Daoy (cell line): ENCODE data around the gene UQCR10. TPM values are rescaled to one million over a fixed set of nuclear protein-coding genes. Genes with fewer than 3 reads are reported as not detected.

Source experiments
- DNase-seq: peaks from one replicate; pipeline ENCODE4 v3.0.0-alpha.2; 2015; ENCODE audit warnings: low read depth
- total RNA-seq: library from RNA; depleted of rRNA; stranded (reverse); fragments of >200 nt; shearing (Covaris generic); gene quantifications from 2 replicates; pipeline ENCODE4 v1.2.3, GENCODE V29; 2014; rRNA removed

UQCR10 gene
- total RNA-seq, 1 experiment from 2014 or later, result 45.4 TPM

DNA sequence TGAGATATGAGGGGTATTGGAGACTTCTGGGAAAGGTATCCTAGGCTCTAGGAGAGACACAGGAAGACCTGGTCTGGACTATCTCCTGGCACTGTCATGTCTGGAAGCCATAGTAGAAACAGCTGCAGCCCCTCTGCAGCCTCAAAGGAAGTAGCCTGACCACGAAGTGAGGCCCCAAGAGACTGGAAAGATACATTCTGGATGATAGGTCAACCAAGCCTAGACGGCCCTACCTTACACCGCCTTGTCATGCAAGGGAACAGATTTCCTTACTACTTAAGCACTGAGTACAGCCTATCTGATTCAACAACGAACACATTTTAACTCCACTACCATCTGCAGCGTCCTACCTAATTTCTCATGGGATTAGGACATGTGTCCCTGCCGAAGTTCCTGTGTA, 31.1 kb downstream of the UQCR10 start:
- DNase-seq, result no peak

DNA sequence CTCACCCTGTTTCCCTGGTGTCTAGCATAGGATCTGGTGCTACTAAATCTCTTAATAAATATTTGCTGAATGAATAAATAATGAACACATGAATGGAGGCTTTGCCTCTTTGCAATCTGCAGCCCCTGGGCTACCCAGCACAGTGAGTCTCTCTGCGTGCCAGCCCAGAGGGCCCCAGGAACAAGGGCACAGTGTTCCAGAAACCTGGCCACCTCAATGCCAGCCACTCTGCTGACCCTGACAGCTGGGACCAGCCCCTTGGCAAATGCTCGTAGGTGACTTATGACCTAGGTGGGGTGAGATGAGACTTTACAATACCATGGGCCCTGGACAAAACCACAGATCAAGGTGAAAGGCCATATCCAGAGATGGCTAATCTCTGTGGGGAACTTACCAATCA, 31.6 kb downstream of the UQCR10 start:
- DNase-seq, result no peak

DNA sequence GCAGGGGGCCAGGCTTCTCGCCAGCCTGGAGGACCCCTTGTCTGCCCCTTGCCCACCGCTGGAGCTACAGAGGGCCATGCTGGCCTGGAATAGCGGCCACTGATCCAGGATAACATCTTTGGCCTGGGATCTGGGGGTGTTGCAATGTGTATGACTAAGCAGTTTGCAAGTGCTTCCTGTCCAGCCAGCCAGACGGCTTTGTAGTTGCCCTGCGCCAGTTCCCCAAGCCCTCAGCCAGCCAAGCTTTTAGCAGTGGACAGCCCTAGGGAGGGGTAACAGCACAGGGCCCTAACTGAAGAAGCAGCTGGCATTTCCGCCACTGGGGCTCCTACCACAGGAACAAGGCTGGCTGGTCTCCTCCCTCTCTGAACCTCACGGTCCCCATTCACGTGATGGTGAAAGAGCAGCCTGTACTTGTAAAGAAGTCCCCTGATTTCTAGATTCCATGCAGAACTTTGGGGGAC, 32.1 kb downstream of the UQCR10 start:
- DNase-seq, result peak; percentile 89

DNA sequence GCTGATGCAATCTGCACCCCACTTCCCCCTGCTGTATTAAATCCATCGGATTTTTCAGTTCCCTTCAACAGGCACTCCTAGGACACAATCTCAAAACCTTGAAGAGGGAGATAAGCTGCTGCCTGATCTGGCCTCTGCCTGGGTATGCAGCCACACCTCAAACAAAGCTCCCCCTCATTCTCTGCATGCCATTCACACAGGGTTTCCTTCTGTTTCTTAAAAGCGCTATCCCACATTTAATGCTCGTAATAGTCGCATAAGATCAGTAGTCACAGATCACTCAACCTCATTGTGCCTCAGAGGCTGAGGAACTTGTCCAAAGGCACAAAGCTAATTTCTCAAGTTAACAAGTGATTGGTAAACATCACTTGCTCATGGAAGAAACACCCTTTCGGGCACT, 34.0 kb downstream of the UQCR10 start:
- DNase-seq, result no peak

DNA sequence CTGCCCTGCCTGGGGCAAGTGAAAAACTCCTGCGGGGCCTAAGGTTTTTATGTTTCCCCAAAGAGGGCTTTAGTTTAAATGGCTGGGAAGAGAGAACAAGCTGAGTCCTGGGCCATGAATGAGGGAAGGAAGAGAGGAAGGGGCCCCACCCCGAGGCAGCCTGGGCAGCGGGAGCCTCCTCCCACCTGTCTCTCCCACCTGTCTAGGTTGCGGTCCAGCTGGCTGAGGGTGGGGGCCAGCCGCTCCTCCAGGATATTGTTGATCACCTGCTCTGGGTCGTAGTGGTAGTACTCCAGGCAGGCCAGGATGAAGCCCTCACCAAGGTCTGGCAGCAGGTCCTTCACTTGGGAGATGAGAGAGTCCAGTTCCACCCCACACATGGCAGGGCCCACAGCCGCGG, 34.6 kb downstream of the UQCR10 start:
- DNase-seq, result no peak

DNA sequence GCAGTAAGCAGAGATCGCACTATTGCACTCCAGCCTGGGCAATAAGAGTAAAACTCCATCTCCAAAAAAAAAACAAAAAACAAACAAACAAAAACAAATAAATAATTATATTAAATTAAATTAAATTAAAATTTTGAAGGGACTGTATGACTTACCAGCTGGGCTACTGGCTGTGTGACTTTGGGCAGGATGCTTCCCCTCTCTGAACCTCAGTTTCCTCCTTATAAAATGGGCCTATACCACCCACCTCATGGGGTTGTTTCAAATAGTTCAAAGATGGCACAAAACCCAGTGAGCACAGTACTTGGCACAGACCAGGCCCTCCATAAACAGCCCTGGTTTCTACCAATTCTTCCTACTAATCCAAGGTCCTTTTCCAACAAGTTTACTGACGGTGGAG, 36.0 kb downstream of the UQCR10 start:
- DNase-seq, result no peak

DNA sequence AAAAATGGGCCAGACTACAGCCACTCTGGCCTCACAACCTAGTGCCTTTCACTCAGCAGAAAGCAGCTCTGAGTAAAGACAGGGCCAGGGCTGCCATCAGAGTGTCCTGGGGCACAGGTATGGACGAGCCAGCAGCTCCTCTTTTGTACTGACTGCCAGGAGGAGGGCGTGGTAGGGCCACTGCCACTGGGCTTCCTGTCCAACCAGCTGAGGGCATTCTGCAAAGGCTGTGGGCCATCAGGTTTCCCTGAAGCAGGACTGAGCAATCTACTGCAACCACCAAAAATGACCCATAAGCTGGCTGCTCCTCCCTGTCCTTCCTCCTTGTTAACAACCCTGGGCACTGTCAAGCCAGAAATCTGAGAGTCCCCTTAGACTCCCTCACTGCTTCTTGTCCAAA, 37.8 kb downstream of the UQCR10 start:
- DNase-seq, result no peak

DNA sequence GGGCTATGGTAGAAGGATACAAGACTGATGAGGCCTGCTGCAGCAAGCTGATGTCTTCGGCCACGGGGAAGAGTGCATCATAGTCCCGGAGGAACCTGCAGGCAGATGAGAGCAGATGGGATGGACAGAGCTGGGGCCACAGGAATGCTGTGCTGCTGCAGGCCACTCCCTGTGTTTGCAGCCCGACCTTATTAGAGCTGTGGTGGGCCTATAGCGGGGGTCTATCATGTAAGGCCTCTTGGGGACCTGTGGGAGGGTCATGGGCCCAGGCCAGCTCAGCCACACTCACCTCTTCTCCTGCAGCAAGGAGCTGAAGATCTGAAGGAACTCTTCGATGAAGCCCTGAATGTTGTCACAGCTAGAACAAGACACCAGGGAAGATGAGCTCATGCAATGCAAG, 39.0 kb downstream of the UQCR10 start:
- DNase-seq, result no peak

DNA sequence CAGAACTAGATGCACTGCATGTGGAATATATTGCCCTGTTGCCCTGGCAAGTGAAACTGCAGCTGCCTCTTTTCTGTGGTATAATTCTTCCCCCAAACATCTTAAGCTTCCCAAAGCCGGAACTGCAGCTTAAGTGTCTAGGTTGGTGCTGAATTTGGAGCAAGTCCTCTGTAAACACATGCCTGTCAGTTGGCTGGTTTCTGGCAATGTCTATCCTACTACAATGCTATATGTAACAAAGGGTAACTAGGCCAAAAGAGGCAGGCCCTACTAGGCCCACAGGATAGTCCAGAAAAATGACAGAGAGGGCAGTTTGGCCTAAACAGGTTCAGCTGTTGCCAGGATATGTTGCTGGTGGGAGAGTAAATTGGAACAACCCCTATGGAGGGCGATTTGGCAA, 43.0 kb downstream of the UQCR10 start:
- DNase-seq, result no peak

DNA sequence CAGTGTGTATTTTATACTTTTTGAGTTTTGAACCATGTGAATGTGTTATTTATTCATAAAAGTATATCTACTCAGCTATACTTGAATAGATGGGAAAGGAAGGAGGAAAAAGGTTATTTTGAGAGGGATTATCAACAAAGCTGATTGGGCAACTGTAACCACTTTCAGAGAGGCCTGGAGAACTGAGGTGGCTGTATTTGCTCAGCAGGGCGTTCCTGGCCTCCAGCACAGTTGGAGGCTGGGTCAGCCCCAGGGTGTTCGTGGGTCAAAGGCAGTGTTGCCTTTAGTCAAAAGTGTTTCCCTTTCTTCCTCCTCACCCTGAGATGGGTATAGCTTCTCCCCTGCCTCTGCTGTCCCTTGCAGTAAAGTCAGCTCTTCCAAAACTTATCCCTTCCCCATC, 44.2 kb downstream of the UQCR10 start:
- DNase-seq, result no peak

DNA sequence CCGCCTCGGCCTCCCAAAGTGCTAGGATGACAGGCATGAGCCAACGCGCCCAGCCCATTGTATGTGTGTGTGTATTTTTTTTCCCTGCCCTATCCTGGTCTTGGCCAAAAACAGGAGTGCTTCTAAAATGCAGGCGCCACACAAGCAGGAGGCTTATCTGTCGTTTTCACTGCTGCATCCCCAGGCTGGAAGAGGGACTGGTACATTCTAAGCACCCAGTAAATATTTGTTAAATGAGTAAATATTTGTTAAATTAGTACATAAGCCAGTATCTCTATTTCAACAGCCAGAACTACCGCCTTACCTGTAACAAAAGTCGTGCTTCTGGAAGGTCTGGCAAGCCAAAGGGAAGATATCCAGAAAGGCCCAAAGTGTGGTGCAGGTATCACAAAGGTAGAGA, 46.0 kb downstream of the UQCR10 start:
- no peak for DNase-seq

DNA sequence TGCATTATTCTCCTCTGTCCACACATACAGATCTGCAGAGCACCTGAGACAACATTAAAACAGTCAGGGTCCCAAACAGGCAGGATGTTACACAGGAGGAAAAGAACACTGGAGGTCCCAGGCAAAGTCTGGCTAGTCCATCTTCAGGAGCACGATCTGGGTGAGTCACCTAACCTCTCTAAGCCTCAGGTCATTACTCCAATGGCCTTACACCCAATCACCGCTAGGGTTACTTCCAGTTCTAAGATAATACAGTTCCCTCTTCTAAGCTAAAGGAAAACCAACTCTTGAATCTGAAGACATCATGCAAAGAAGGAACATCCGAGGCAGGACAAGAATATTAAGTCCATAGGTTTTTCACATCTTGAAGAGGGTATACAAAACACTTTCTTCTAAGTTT, 46.4 kb downstream of the UQCR10 start:
- DNase-seq, result peak; percentile 35

DNA sequence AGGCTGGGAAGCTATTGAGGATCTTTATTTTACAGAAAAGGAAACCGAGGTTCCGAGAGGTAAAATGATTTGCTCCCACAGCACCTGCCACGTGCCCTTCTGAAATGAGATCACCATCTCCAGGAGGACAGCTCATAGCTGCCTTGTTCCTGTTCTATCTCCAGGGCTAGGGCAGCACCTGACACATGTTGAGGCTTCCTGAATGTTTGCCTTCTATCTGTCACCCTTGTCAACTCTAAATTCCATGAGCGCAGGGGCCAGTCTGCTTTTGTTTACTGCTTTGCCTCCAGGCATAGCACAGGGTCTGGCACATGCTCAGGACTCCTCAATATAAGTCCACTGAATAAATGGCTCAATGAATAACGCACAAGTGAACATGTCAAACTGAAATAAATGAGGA, 46.8 kb downstream of the UQCR10 start:
- no peak for DNase-seq

DNA sequence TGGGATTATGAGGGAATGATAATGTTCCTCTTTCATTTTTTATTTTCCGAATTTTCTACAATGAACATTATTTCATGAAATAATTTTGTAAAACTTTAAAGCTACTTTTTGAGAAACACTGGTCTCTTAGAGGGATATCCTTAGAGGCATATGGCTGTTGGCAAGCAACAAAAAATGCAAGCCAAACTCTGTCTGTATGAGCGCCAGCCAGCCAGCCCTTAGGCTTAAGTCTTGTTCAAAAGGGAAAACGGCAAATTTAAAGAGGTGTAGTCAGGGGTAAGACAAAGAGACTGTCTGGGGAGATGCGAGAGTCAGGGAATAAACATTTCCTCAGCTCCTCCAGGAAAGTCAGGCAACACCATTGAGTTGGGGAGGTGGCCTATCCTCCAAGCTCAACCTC, 48.4 kb downstream of the UQCR10 start:
- DNase-seq, result no peak

DNA sequence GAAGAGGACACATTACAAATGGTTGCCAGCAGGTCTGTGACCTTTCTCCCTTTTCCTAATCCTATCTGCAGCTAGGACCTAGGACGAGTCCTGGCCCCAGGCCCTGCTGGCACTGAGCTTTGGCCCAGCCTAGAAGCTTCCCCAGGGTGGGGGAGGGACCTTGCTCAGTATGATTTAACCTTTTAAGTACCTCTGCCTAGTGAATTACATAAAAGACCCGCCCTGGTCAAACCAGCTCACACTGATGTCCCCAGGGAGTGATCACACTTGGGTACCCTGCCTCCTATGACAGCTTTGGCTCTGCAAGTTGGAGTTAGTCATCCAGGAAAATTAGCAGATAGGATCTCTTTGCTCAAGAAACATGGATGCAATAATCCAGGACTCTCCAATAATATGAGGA, 49.0 kb downstream of the UQCR10 start:
- no peak for DNase-seq

DNA sequence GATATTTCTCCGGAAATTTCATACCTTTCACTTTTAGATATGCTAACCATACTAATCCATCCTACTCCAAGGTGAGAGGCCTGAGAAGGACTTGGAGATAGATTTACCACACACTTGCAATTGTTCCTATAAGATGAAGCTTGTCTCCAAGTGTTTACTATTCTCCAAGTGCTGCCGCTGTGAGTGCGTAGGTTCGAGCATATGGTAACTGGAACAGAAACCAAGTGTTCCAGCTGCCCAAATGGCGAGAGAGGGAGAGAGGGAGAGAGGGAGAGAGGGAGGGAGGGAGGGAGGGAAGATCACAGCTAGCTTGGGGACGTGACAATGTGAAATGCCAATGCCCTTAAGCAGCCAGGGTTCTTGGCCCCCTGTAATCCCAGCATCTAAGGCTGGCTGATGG, 49.4 kb downstream of the UQCR10 start:
- DNase-seq, result no peak

DNA sequence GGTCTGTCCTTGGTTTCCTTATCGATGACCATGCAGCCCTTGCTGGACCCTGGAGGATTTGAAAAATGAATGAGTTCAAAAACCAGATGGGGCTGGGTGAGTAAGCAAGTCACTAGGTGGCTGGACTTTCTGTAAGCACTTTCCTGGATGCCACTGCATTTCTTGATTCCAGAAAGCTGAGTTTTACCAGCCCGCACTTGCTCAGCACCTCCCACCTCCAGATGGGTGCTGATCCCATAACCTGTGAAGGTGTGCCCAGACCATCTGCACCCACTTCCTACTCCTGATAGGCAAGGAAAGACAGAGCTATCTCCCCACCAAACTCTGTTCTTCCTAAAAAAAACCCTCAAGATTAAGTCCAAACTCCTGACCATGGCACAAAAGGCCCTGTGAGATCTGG, 49.8 kb downstream of the UQCR10 start:
- no peak for DNase-seq

DNA sequence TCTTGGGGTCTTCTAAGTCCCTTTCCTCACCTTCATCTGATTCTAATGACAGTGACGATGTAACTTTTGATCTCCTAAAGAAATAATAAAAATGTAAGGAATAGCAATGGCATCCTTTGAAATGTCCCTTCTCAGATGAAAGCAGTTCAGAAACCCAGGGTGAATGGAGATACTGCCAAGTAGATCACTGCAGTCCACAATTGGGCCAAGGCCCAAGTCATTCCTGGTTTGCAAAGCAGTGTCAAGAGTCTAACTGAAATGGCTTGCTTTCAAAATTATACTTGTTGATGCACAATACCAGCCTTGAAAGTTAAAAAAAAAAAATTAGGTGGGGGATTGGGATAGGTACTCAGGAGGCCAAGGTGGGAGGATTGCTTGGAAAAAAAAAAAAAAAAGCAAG, 50.6 kb downstream of the UQCR10 start:
- DNase-seq, result no peak

DNA sequence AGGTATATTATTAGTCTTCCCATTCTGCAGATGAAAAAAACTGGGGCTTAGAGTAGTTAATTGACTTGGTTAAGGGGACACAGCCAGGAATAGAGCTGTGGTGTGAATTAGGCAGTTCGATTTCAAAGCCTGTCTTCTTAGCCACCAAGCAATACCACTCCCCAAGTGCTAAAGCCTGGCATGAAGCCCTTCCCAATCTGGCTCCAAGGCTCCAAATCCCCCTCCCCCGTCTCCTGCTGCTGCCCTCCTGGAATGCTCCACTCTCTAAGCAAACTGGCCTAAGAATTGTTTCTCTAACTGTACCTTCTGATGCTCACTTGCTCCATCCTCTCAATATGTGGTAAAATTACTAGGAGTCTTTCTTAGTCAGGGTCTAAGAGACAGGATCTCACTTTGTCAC, 52.3 kb downstream of the UQCR10 start:
- no peak for DNase-seq

Other genes starting within 250 kb of the UQCR10 start
- gene THOC5, start 213.6 kb upstream of the UQCR10 start, total RNA-seq, result 74.8 and 92.2 TPM in 2 replicates
- gene NIPSNAP1, start 186.3 kb upstream of the UQCR10 start, total RNA-seq, result 56.9 and 57.9 TPM in 2 replicates
- gene NF2, start 163.7 kb upstream of the UQCR10 start, total RNA-seq, result 88.3 and 113 TPM in 2 replicates
- 1.1 and 1.7 TPM in 2 replicates for gene CABP7, start 47.4 kb upstream of the UQCR10 start, total RNA-seq
- 25.8 and 37.2 TPM in 2 replicates for gene ZMAT5, start 362 bp upstream of the UQCR10 start, total RNA-seq
- gene ASCC2, start 70.9 kb downstream of the UQCR10 start, total RNA-seq, result 35.2 and 35.3 TPM in 2 replicates
- 11.8 and 12.2 TPM in 2 replicates for gene MTMR3, start 115.8 kb downstream of the UQCR10 start, total RNA-seq